Right lobe of liver (tissue), 6 donors: Measurements from ENCODE around the gene PFN1. TPM values are rescaled to one million over a fixed set of nuclear protein-coding genes. Genes with fewer than 3 reads are reported as not detected.

Experiments used
- ATAC-seq, 4 donors: fragments of 200-7000 bp; cut with Tn5 transposase; one replicate each; pipeline ENCODE4 v1.9.1; 2020; ENCODE audit warnings: mild to moderate bottlenecking in 4 of 4, moderate library complexity in 4 of 4
- DNase-seq, 3 donors: peaks; one replicate each; pipeline ENCODE4 v3.0.0-alpha.2; 2020
- H3K27ac ChIP-seq, 3 donors: fragments of 200-600 bp; one replicate each; pipeline ENCODE4 v1.8.0; 2022
- H3K27me3 ChIP-seq, 2 donors: fragments of 200-600 bp; one replicate each; pipeline ENCODE4 v1.8.0; 2022
- H3K36me3 ChIP-seq, 4 donors: fragments of 200-600 bp; sonication (generic) in 1 of 4; one replicate each; pipeline versions ENCODE4 v1.5.1 to v1.8.0; 2017 to 2022; ENCODE audit warnings: control low read depth in 1 of 4
- H3K4me1 ChIP-seq, 4 donors: fragments of 200-600 bp; sonication (generic) in 1 of 4; one replicate each; pipeline versions ENCODE4 v1.5.1 to v1.8.0; 2017 to 2022; ENCODE audit warnings: control low read depth in 1 of 4
- H3K4me3 ChIP-seq, 3 donors: fragments of 200-600 bp; one replicate each; pipeline ENCODE4 v1.8.0; 2022
- H3K9me3 ChIP-seq, 4 donors: fragments of 200-600 bp; sonication (generic) in 1 of 4; one replicate each; pipeline versions ENCODE4 v1.5.1 to v1.8.0; 2017 to 2022; ENCODE audit warnings: control low read depth in 1 of 4
- CTCF ChIP-seq, 4 donors: fragments of 200-600 bp in 3 of 4; fragments of 450-650 bp in 1 of 4; IDR thresholded peaks; one replicate each; pipeline versions ENCODE4 v1.5.1 to v1.8.0; 2016 to 2022; ENCODE audit warnings: antibody characterized with exemption in 4 of 4, mild to moderate bottlenecking in 2 of 4
- POLR2A ChIP-seq: fragments of 450-650 bp; IDR thresholded peaks from one replicate; pipeline ENCODE4 v1.6.1; 2017; ENCODE audit warnings: antibody characterized with exemption, mild to moderate bottlenecking
- WGBS: methylation state at CpG from one replicate; pipeline ENCODE4 v1.1.6; 2018; ENCODE audit warnings: low coverage, low lambda C conversion rate; ENCODE audit not compliant: insufficient coverage; ENCODE audit errors: missing lambda C conversion rate; 5-methylcytosine and 5-hydroxymethylcytosine counted together
- intact Hi-C, 2 donors: fragments of 100-400 bp; cut with DNase I; formaldehyde crosslinking; loops; one replicate each; pipeline versions ENCODE4 v1.11.2 to v1.14.1; 2022
- total RNA-seq, 6 experiments: library from RNA; depleted of rRNA in 2 of 6; stranded (reverse); fragments of >200 nt in 2 of 6; fragmentation: NEBNext Ultra II Directional in 3 of 6; extraction: Animal tissue kit (Norgen Biotek cat#: 25700) in 3 of 6; gene quantifications; one replicate each; pipeline versions ENCODE4 v1.1.0 to v1.2.4, GENCODE V29; 2016 to 2023
- donor health status: DM: no; HTN: yes; CAD: no.
- donor health status: DM: no; HTN: no; CAD: no.
- donor health status: DM: no; HTN: no; CAD: no.
- donor health status: DM: no; HTN: yes; CAD: no.
- donor health status: DM: no; HTN: yes; CAD: no.

PFN1 gene
- total RNA-seq, 6 experiments from 2014 or later: 221 to 1,037 (median 292) TPM

GRCh38 chr17:4949321-4950074, 1.2 kb upstream of the PFN1 start:
- H3K27me3 ChIP-seq: no peaks in the 10 kb centered on the region
- peaks cover 0 to 20% (median 4%) of the 10 kb centered on the region in 4 donors for H3K36me3 ChIP-seq
- peak overlapping the region; percentile 86 to 100 (median 91) for H3K4me3 ChIP-seq
- peak overlapping the region; percentile 97 to 98 (median 97) for H3K27ac ChIP-seq
- intact Hi-C loops: no loop called here
- no peaks in the 10 kb centered on the region for H3K9me3 ChIP-seq
- H3K4me1 ChIP-seq: peaks cover 0 to 29% (median 5%) of the 10 kb centered on the region in 4 donors
- TF ChIP-seq CTCF (IDR thresholded peaks at IDR 0.05): no peak
- TF ChIP-seq POLR2A: no peak
- WGBS: 2% methylated on average over 9 of the region's 75 CpGs
- ATAC-seq: peak; percentile 30 to 65 (median 58)
- DNase-seq: peak; percentile 87 to 94 (median 92)

- ATAC-seq (peak; percentile 54 to 77 (median 67)), DNase-seq (peak; percentile 89 to 94 (median 91))
- Histone ChIP-seq H3K36me3 (peaks cover 0 to 22% (median 4%) of the 10 kb centered on the region in 4 donors), H3K27ac (peak overlapping the region; percentile 97 to 98 (median 97)), H3K9me3 (no peaks in the 10 kb centered on the region), H3K27me3 (no peaks in the 10 kb centered on the region), H3K4me1 (peaks cover 0 to 31% (median 5%) of the 10 kb centered on the region in 4 donors), H3K4me3 (peak overlapping the region; percentile 86 to 100 (median 91))
- TF ChIP-seq POLR2A: peak; percentile 71
- TF ChIP-seq CTCF (IDR thresholded peaks at IDR 0.05): no peak
- WGBS: 0% methylated on average over 4 of the region's 40 CpGs
- intact Hi-C loops: no loop called here
These were observed 596 bp upstream of the PFN1 start for GRCh38 chr17:4948931-4949320.

- DNase-seq: peak; percentile 70 to 79 (median 78)
- no peaks in the 10 kb centered on the region for H3K27me3 ChIP-seq
- no peak for TF ChIP-seq CTCF (IDR thresholded peaks at IDR 0.05)
- no peak for TF ChIP-seq POLR2A
- peaks cover 0 to 35% (median 5%) of the 10 kb centered on the region in 4 donors for H3K4me1 ChIP-seq
- under 1% methylated on average over 11 of the region's 56 CpGs for WGBS
- H3K9me3 ChIP-seq: no peaks in the 10 kb centered on the region
- intact Hi-C loops: no loop called here
- peak overlapping the region; percentile 86 to 100 (median 91) for H3K4me3 ChIP-seq
- H3K27ac ChIP-seq: peak overlapping the region; percentile 81 to 98 (median 97)
- ATAC-seq: peak; percentile 16 to 33 (median 25)
- peaks cover 0 to 34% (median 7%) of the 10 kb centered on the region in 4 donors for H3K36me3 ChIP-seq
These were observed 742 bp downstream of the PFN1 start for GRCh38 chr17:4947411-4948165.

GRCh38 chr17:4947010-4947410, 1.3 kb downstream of the PFN1 start:
- H3K4me3 ChIP-seq: peak overlapping the region; percentile 86 to 100 (median 91)
- DNase-seq (no peak), ATAC-seq (no peak)
- H3K36me3 ChIP-seq: peaks cover 0 to 37% (median 7%) of the 10 kb centered on the region in 4 donors
- peak overlapping the region; percentile 81 to 98 (median 97) for H3K27ac ChIP-seq
- WGBS: 0% methylated on average over 5 of the region's 7 CpGs
- TF ChIP-seq POLR2A (no peak), CTCF (IDR thresholded peaks at IDR 0.05) (no peak)
- intact Hi-C loops: no loop called here
- H3K4me1 ChIP-seq: peaks cover 0 to 35% (median 5%) of the 10 kb centered on the region in 4 donors
- H3K27me3 ChIP-seq: no peaks in the 10 kb centered on the region
- H3K9me3 ChIP-seq: no peaks in the 10 kb centered on the region
